ENCODE measurements around the gene ARHGAP8.

Gene ARHGAP8

DNA sequence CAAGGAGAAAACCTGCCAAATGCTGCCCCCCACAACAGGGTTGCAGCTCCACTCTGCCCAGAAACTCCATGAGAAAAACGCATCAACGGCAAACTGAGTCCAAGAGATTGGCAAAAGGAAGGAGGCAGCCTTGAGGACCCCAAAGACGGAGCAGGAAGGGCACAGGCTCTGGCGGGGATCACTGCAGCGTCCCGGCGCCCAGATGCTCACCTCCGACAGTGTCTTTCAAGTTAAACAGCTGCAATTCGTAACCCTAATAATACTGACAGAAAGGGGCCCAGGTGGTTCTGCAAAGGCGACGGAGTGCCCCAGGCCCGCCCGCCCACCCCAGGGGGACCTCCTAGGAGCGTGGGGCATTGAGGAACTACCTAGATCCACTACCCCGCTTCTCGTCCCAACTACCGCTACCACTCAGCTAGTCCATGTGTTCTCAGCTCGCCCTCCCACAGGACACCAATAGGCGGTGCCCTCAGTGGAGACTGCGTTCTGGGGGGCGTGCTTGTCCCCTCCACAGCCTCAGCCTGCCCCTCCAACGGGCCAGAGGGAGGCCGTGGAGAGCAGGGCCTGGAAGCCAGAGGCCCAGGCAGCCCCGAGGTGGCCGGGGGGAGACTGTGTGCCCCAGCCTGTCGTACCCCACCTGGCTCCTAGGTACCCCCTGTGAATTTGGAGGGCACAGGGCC, 130.0 kb downstream of the ARHGAP8 start:
- no peak overlapping the region for H3K4me3 ChIP-seq (ENCODE audit: low read depth, low read length)
- TF ChIP-seq, protein P1, sequence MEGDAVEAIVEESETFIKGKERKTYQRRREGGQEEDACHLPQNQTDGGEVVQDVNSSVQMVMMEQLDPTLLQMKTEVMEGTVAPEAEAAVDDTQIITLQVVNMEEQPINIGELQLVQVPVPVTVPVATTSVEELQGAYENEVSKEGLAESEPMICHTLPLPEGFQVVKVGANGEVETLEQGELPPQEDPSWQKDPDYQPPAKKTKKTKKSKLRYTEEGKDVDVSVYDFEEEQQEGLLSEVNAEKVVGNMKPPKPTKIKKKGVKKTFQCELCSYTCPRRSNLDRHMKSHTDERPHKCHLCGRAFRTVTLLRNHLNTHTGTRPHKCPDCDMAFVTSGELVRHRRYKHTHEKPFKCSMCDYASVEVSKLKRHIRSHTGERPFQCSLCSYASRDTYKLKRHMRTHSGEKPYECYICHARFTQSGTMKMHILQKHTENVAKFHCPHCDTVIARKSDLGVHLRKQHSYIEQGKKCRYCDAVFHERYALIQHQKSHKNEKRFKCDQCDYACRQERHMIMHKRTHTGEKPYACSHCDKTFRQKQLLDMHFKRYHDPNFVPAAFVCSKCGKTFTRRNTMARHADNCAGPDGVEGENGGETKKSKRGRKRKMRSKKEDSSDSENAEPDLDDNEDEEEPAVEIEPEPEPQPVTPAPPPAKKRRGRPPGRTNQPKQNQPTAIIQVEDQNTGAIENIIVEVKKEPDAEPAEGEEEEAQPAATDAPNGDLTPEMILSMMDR (IDR thresholded peaks at IDR 0.05; ENCODE audit: insufficient read depth, low read depth, low read length, missing control alignments): no peak
- DNase-seq (ENCODE audit: low read depth): no peak

DNA sequence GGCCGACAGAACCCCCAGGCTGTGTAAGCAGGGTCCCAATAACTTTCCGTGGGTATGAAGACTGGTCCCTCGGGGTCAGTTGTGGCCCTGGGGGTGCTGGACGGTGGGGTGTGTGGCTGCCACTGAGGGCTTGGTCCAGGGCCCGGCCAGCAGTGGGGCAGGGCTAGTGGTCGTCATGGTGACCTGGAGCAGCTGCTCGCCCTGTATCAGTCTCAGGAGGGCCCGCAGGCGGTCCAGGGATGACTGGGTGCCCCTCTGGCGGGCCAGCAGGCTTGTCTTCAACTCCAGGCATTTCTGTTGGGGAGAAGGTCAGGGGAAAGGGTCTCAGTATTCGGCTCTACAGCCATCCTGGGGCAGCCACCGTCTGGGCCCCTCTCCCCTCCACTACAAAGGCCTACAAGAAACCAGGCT, 130.6 kb downstream of the ARHGAP8 start:
- TF ChIP-seq, protein P1 (IDR thresholded peaks at IDR 0.05; ENCODE audit: insufficient read depth, low read depth, low read length, missing control alignments): no peak
- no peak overlapping the region for H3K4me3 ChIP-seq (ENCODE audit: low read depth, low read length)
- no peak for DNase-seq (ENCODE audit: low read depth)

DNA sequence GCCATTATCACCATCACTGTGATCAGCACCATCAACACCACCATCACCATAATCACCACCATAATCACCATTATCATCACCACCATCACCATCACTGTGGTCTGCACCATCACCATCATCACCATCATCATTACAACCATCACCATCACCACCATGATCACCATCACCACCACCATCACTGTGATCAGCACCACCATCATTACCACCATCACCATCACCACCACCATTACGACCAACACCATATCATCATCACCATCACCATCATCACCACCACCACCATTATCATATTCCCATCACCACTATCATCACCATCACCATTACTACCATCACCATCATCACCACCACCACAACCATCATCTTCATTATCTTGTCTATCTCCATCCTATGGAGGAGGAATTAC, 132.2 kb downstream of the ARHGAP8 start:
- TF ChIP-seq, protein P1 (IDR thresholded peaks at IDR 0.05; ENCODE audit: insufficient read depth, low read depth, low read length, missing control alignments): no peak
- DNase-seq (ENCODE audit: low read depth): no peak
- H3K4me3 ChIP-seq (ENCODE audit: low read depth, low read length): no peak overlapping the region

DNA sequence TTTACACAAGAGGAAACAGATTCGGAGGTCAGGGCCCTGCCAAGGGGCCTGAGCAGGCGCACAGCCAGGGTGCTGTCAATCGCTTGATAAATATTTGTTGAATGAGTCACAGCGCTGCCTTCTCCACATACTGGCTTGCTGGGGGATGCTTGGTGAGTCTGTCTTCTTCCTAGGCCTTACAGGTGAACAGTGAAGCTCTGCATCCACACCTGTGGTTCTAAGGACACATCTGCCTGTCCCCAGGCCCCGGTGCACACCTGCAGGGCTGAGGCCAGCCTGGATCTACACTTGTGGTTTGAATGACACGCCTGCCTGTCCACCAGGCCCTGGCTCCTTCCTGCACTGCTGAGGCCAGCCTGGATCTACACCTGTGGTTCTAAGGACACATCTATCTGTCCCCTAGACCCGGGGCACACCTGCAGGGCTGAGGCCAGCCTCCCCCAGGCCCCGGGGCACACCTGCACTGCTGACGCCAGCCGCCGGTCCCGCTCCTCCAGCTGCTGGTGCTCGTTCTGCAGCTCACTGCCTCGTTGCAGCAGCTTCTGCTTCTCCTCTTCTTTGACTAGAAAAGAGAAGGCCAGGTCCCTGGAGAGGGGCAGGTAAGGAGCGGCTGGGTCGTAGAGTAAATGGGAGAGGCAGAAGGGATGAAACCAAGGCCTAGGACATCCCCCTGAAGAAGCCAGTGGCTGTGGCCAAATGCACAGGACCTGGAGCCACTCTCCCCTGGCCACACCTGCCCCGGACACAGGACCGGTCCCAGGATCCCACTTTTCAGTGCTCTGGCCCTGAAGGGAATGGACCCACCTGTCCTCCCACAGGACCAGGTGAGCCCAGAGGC, 132.8 kb downstream of the ARHGAP8 start:
- H3K4me3 ChIP-seq (ENCODE audit: low read depth, low read length): no peak overlapping the region
- TF ChIP-seq, protein P1 (IDR thresholded peaks at IDR 0.05; ENCODE audit: insufficient read depth, low read depth, low read length, missing control alignments): no peak
- DNase-seq (ENCODE audit: low read depth): no peak

DNA sequence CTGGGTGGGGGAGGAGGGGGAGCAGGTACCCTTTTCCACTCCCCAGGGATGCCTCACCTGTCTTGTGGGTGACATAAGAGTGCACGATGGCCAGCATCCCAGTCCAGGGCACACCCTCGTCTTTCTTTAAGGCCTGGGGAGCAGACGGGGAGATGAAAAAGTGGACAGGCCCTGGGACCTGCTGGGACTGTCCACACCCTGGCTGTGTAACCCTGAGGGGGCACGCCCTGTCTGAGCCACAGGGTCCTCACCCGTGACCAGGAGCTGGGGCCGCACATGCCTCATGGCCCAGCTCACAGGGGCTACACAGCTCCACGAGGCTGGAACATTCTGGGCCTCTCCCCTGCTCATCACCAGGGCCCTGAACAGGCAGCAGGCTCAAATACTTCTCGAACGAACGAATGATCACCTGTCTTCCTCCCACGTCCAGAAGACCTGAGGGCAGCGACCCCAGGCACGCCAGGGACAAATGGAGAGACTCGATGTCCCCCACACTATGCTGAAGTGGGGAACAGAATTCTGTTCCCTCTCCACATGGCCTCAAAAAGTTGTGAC, 133.5 kb downstream of the ARHGAP8 start:
- no peak overlapping the region for H3K4me3 ChIP-seq (ENCODE audit: low read depth, low read length)
- DNase-seq (ENCODE audit: low read depth): no peak
- TF ChIP-seq, protein P1 (IDR thresholded peaks at IDR 0.05; ENCODE audit: insufficient read depth, low read depth, low read length, missing control alignments): no peak

DNA sequence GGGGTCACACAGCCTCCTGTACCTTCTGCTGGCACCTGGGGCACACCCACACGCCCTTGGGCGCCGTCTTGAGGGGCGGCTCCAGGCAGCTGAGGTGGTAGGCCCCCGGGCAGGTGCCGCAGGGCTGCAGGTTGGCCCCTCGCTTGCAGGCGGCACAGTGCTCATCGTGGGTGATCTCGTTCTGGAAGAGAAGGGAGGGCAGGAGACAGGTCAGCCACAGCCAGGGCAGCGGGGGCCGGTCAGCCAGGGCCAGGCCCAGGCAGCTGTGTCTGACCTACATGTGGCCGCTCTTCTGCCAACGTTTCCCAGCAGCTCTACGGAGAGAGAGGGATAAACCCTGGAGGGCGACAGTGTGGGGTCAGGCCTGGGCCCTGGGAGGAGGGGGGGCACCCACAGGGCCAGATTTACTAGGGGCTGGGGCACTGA, 135.6 kb downstream of the ARHGAP8 start:
- no peak for DNase-seq (ENCODE audit: low read depth)
- TF ChIP-seq, protein P1 (IDR thresholded peaks at IDR 0.05; ENCODE audit: insufficient read depth, low read depth, low read length, missing control alignments): no peak
- no peak overlapping the region for H3K4me3 ChIP-seq (ENCODE audit: low read depth, low read length)

Measured in GM12865 (cell line).